CD4-positive, alpha-beta T cell treated with Interleukin-17A for 1 hour (primary cell): Measurements from ENCODE around the gene NEK8.
"Not testable (repeated sequence)": the region's sequence is repeated elsewhere in the genome, so short reads cannot be mapped to it uniquely, and the experiment has no call there.

Experiments used
- DNase-seq: peaks from one replicate; pipeline ENCODE4 v3.0.0-alpha.2; 2020

Gene NEK8

DNA sequence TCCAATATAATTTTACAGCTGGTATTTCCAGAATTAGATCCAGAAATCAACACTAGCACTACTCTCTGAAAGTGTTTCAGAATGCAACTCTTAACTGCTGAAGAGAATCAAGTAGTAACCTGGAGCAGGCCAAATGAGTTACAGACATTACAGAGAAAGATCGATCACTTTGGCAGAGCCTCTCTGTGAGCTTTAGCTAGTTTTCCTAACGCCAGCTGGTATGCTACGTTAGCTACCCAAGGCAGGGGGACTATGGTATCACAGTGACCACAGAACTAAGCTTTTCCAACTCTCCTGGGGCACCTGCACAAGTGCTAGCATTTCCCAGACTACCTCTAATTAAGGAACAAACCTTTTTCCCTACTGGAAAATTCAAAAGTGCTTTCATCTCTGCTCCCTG lies 45.6 kb downstream of the NEK8 start:
- no peak for DNase-seq

- DNase-seq, result no peak
Measured at GRCh38 chr17:28777178-28777577, 48.6 kb downstream of the NEK8 start.

DNA sequence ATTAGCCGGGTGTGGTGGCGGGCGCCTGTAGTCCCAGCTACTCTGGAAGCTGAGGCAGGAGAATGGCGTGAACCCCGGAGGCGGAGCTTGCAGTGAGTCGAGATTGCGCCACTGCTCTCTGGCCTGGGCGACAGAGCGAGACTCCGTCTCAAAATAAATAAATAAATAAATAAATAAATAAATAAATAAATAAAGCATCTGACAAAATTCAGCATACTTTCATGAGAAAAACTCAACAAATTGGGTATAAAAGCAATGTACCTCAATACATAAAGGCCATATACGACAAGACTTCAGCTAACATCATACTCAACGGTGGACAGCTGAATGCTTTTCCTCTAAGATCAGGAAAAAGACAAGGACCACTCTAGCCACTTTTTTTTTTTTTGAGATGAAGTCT lies 51.0 kb downstream of the NEK8 start:
- not testable (repeated sequence) for DNase-seq

GRCh38 chr17:28783161-28783560 lies 54.6 kb downstream of the NEK8 start:
- DNase-seq, result no peak

DNA sequence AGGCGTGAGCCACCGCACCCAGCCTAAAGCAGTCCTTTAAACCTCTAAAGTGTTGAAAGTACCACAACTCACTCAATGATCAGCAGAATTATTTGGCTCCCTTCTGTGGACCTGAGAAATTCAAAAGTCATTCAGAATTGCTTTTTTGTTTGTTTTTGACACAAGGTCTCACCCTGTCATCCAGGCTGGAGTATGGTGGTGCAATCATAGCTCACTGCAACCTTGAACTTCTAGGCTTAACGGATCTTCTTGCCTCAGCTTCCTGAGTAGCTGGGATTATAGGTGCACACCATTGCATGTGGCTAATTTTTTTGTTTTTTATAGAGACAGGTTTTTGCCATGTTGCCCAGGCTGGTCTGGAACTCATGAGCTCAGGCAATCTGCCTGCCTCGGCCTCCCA lies 59.5 kb downstream of the NEK8 start:
- no peak for DNase-seq
